Measurements from ENCODE around the gene SWT1.

SWT1 gene, protein sequence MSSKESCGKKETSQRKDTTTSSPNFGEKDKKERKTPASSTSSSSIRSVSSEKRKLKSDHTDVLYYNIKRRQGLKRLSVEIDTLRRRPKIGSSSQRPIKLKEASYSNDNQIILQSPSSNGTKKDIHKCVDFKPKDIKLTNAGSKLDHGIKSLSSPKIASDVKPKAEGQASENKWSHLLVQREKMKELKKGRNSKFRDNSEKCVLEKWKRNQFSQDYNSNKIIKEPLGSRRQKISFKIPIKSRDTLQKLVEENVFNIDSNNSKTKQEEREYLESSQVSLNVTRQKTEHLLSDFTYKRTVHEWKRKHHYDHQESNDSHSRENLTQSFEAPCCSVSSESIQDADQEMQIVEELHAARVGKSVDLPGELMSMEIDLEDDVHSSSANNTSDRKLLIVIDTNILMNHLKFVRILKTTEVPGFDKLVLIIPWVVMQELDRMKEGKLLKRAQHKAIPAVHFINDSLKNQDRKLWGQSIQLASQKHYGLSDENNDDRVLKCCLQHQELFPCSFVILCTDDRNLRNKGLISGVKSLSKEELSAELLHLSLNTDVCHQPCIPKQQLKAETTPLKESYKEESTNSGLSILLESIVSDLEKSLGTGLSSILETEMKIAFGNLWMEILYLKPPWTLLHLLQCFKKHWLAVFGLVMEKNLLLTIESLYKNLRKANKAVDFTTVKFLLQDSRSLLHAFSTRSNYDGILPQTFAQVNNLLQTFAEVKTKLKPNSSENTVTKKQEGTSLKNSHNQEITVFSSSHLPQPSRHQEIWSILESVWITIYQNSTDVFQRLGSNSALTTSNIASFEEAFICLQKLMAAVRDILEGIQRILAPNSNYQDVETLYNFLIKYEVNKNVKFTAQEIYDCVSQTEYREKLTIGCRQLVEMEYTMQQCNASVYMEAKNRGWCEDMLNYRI

DNA sequence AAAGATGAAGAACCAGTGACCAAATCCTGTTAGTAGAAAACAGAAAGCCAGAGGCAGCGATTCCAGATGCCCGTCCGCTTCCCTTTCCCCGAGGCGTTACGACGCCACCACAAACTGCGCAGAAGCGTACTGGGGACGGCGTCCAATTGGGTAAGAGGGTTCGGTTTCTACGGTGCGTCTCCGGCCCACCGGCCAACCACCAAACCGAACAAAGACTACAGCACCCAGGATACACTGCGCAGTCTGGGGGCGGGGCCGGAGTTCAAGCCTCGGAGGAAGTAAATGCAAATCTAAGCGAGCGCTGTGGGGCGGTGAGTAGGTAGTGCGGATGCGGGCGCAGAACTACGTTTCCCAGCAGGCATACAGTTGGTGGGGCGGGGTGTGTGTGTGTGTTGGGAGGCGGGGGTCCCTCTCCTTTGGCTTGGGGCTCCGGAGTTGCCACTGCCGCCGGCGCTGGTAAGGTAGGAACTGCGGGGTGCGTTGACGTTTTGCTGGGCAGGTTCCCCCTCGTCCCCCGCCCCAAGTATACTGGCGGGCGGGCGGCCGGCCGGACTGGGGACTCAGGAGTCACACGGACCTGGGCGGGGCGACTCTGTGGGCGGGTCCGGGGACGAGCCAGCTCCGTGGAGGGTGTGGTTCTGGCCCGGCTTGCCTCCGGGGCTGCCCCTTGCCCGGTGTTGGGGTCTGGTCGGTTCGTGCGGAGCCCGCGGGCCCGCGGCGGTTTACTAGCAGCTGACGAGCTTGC lies at the start of gene SWT1, which contains the start of gene TRMT1L:
SWT1 (plus strand) TSS at position 314 of the 745 bp plus-strand sequence. CDS start 3,675 bp downstream, outside the sequence.
TRMT1L (minus strand) TSS at position 100 of the 745 bp plus-strand sequence. CDS start 241 bp downstream, outside the sequence.
- peak; percentile 98 for DNase-seq

DNA sequence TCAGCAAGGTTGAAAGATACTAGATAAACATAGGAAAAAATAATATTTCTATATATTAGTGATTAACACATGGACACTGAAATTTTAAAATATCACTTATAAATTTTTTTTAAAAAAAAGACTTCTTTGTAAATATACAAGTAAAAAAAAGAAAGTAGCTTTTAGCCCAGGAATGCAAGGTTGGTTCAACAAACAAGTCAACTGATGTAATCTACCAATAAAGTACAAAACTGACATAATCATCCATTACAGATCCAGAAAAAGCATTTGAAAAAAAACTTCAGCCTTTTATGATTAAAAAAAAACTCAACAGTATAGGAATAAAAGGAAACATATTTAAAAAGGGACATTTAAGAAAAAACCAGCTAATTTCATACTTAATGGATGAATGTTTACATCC lies 48.6 kb upstream of the SWT1 start:
- DNase-seq, result no peak

DNA sequence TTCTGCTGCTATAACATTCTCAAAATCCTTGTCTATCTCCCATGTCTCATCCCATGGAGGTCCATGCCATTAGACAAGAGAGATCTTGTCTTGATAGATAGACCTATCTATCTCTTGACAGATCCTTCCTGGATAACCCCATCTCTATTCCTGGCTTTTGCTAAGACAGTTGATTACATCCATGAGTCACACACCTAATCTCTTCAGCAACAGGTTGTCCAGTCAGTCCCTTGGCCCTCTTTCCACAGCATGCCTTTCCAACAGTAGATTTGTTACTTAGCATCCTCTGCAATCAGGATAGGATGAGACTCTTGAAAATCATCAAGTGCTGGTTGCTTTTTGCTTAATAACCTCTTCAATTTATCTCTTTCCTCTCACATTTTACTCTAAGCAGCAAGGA lies 46.8 kb upstream of the SWT1 start:
- DNase-seq, result no peak

DNA sequence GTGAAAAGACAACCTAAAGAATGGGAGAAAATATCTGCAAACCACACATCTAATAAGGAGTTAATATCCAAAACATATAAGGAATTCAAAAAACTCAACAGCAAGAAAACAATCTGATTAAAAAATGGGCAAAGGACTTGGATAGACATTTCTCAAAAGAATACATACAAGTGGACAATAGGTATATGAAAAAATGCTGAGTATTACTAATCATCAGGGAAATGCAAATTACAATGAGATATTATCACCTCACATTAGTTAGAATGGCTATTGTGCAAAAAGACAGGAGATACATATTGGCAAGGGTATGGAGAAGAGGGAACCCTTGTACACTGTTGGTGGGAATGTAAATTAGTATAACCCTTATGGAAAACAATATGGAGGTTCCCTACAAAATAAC lies 45.1 kb upstream of the SWT1 start:
- no peak for DNase-seq

DNA sequence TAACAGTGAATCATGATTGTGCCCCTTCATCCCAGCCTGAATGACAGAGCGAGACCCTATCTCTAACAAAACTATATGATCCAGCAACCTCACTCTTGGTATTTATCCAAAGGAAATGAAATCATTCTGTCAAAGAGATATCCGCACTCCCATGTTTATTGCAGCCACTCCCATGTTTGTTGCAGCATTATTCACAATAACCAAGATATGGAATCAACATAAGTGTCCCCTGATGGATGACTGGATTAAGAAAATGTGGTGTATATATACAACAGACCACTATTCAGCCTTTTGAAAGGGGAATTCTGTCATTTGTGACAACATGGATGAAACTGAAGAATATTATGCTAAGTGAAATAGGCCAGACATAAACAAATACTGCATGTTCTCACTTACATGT lies 44.6 kb upstream of the SWT1 start:
- DNase-seq, result no peak

DNA sequence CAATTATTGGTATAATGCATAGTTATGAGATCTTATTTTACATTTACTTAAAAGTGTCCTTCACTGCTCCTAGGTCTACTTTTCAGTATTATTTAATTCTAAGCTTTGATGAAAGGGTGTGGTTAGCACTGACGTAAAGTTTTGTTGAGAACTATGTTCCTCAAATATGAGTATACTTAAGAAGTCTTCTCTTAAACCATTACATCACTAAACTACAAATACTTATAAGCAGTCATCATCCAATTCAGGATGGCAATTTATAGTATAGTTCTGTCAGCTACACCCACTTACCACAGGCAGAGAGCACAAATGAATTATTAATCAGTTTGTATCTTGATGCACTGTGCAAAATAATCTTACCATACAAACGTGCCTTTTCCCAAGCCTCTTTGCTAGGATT lies 27.3 kb upstream of the SWT1 start:
- DNase-seq, result no peak

DNA sequence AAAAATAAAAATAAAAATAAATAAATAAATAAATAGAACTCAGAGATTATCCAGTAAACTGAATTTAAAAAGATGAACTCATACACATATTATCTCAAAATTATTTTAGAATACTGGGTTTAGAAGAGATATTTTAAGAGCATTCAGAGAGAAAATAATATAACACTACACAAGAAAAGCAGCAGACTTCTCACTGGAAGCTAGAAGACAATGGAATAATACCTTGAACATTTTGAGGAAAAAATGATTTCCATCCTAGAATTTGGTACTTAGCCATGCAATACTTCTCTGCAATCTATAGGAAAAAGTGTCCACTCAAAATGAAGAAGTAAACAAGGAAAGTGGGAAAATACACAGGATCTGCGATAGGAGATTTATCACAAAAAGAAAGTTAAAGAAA lies 24.4 kb upstream of the SWT1 start:
- no peak for DNase-seq

DNA sequence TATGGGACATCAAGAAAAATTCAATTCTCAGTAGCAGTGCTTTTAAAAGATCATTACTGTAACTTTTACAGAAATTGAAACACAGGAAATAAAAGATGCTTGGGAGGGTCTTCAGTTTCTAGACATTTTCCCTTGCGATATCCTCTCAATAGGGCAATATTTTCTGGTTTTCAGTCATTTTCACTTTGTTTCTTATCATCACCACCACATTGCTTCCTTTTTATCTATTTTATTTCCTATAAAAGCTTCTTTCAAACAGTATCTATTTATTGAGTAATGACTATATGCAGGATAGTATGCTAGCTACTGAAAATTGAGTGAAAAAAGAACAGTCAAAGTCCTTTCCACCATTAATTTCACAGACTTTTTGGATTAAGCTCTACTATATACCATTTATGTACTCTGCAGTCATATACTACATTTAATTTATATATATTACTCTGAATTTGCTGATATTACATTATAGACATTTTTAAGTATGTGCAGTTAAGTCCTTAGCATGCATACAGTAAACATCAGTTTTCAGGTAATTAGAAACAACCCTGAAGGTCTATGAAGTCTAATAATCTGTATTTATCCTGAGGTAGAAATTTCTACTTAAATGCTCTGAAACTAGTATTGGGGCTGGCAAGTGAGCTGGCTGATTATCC lies 18.9 kb upstream of the SWT1 start:
- DNase-seq, result no peak

DNA sequence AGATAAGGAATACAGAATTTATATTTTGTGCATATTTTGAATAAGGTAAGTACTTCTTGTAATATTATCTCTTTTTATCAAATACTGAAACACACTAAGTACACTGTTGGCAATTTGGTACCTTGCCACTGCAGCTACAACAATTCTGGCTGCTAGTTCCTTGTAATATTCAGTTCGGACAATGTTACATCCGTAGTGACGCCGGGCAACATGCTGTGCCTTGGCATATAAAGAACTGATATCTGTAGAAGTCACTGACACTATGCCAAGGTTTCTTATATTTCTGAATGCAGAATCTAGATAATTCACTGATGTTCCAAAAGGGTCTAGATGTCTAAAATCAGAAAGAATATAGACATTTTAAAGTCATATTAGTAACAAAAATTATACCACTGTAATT lies 17.7 kb upstream of the SWT1 start:
- no peak for DNase-seq

DNA sequence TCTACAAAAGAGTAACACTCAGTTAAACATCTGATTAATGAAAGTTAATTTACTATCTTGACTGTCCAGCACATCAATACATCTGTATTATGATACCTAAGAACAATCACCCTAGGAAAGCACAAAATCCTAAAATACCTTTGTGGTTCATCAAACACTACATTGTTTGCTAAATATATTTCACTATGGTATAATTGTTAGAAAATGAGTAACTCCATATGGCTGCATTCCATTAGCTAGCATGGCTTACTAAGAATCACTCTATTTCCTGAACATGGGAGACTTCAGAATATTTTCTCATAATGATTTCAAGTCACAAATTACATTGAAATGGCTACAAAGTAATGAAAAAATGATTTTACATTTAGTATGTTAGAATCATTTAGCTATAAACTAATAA lies 12.7 kb upstream of the SWT1 start:
- no peak for DNase-seq

DNA sequence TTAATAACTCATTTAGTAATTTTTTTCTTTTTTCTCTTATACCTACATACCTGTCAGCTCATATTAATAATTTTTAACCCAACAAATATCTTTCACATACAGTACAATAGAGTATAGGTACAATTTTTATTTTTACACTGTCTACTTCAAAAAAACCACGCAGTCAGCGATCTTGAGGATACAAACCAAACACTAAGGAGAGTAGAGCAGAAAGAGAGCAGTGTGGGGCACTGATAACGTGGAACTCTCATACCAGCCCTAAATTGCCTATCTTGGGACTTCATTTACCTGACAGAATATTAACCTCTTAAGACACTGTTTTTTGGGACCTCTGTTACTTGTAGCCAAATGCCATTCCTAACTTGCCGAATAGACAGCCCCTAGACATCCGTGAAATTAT lies 5.8 kb upstream of the SWT1 start:
- no peak for DNase-seq

DNA sequence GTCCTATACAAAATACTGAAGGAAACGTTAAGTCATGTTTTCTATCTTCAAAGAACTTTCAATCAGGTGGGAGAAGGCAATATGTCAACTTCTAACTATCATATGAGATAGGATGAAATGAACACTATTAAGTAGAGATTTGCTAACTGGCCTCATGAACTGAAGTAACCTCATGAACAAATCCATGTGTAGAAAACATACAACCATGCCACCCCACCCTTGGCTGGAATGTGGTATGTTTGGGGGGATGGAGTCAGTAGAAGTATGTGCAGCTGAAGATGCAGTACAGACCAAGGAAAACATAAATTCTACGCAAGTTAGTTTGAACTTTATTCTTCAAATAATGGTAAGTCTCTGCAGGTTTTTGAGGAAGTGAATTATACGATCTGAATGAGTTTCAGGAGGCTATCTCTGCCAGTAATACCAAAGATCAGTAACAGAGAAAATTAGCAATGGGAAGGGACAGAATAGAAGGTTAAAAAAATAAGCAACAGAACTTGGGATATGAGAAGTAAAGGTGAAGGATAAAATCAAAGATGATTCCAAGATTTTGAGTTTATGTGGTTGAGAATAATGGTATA lies 4.7 kb upstream of the SWT1 start:
- no peak for DNase-seq

DNA sequence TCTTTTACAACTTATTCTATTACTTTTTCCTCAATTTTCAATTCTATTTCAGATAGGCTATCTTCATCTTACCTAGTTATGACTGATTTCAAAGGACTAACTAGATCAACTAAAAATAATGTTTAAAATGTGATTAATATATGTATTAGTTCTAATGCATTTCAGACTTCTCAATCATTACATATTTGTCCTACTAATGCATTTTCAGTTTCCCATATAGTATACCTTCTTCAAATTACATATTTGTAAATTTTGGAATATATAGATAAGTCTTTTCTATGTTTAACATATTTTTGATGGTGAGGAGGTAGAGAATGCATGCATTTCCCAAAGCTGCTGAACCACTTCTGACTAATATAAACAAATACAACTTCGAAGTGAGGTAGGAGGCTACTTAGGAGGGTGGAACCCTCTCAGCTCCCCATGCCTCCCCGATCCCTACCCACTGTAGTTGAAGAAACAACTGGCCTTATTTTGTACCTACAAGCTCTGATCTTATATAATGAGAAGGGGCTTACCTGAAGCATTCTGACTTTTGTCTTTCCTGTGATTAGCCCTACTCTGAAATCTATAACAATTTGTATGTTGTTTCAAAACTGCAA lies 2.0 kb upstream of the SWT1 start:
- DNase-seq, result no peak

DNA sequence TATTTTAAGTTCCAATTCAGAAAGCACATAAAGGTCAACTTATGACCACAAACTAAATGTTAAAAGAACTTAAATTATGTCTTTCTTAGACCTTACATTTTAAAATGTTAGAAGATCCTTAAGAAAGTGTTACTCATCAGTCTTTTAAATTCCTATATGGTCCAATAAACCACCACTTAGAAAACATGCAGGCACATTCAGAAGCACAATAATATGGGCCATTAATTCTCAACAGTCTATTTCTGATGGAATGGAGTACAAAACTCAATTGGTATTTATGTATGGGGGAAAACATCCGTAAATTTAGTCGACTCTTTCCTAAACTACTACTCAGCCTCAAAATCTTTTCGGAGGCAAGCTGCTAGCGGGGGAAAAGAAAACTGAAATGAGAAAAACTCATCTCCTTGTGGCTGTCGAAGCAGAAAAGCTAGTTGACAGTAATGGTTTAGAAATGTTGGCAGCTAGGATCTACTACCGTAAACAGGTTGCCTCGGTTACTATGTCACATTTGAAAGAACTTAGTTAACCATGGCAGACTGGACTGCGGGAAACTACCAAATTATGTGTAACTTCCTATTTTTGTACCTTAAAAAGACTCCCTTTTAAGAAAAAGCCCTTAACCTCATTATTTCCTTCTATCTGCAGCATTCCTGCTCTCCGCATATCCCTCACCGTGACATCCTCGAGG lies 1.2 kb upstream of the SWT1 start:
- no peak for DNase-seq

DNA sequence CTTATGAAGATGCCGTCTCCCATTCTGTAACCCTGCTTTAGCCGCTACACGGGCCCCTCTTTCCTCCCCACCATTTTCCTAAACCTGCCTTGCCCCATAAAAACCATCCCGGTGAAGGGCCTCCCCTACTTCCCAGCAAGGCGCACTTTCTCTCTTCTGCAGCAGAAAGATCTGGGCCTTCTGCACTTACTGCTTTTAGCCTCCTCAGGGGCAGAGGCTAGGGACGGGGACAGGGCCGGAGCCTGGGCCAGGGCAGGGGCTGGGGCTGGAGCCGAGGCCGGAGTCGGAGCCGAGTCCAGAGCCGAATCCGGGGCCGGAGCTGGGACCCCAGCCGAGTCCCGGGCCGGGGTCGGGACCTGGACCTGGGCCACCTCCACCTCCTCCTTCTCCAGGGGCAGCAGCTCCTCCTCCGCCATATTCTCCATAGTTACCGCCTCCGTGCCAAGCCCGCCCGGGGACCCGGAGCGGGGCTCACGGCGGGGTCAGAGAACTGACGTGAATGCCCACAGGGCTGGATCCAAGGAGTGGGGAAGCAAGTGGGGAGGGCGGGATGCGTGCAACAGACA lies 596 bp upstream of the SWT1 start:
- no peak for DNase-seq

DNA sequence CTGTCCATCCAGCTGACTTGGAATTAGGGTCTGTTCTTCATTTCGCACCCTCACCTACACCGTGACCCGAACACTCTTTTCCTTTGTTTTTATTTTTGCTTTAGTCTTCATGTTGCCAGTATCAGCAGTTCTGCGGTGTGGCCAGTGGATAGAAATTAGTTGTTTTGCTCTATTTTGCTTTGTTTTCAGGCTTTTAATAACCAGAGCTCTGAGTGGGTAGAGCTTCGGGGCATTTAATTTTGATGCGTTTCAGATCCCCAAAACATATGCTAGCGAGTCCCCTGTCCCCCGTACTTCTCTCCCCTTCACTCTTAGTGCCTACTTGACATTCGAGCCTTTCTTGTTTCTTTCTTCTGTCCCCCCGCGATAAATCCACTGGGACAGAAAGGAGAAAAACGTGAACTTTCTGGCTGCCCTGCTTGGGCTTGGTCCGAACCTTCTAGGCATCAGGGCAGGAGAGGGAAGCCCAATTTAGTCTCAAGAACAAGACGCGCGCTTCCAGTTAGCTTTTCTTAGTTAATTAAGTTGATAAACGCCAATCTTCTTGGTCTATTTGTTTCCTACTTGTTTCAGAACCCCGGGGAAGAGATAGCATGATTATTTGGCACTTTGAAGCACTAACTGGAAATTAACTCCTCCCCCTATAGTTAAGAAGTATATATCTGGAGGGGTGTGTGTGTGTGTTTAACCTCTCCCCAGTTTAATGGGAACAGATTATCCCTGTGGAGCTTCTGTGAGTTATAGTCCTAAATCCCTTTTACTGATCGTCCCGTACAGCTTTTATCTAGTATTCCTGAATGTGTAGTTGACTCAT lies 839 bp downstream of the SWT1 start:
- no peak for DNase-seq

DNA sequence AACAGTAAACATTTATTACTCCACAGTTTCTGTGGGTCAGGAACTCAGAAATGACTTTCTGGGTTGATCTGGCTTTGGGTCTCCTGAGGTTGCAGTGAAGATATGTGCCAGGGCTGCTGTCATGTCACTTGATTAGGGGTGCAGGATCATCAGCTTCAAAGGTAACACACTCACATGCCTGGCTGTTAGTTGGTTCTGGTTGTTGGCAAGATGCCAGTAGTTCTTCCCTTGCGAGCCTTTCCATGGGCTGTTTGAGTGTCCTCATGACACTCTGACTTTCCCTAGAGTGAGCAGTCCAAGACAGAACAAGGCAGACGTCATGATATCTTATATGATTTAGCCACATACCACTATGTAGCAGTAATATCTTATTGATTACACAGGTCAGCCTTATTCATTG lies 1.8 kb downstream of the SWT1 start:
- DNase-seq, result no peak

DNA sequence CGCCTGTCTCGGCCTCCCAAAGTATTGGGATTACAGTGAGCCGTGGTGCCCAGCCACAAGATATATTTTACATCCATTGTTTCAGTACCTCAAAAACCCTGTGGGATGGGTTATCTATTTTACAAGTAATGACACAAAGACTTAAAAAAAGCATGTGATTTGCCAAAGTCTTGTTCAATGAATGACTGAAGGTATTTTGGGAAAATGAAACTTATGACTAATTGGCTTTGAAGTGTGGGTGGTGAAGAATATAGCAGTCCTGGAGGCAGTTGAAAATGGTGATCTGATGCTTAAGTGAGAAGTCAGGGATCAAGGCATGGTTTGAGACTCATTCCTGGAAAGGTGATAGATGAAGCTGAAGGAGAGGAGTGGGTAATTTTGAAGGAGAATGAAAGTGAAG lies 3.0 kb downstream of the SWT1 start:
- no peak for DNase-seq

DNA sequence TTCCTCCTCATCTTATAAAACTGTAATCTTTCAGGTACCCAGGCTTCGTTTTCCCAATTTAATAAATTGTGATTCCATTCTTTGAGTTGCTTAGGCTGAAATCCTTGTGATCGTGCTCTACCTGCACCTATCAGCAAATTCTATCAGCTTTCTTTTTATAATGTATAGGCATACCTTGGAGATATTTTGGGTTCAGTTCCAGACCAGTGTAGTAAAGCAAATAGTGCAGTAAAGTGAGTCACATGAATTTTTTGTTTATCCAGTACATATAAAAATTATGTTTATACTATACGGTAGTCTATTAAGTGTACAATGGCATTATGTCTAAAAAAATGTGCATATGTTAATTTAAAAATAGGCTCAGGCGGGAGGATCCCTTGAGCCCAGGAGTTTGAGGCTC lies 5.5 kb downstream of the SWT1 start:
- no peak for DNase-seq

DNA sequence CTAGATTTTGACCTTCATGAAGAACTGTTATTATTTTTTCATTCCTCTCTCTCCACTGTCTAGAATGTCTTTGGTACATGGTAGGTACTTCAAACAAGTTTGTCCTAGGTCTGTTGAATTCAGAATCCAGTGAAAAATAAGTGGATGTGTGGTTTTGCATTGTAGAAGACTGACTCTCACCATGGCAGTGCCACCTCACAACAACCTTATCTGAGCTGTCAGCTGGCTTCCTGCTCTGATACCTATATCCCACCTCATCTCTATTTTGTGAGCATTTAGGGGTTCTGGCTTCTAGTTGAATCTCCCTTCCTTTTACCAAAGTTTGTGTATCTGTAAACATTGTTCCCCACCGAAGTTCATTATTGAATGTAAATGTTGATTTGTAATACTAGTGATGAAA lies 9.1 kb downstream of the SWT1 start:
- DNase-seq, result no peak
